Muscle of leg (tissue), 11 donors: ENCODE measurements around the gene KCNJ2. TPM values are rescaled to one million over a fixed set of nuclear protein-coding genes. Genes with fewer than 3 reads are reported as not detected.

Source experiments
- DNase-seq: peaks from one replicate; pipeline ENCODE4 v3.0.0; 2013
- H3K27ac ChIP-seq: one replicate; pipeline ENCODE4 v1.5.1; 2013; ENCODE audit warnings: mild to moderate bottlenecking, low read length, control low read depth
- H3K27me3 ChIP-seq: one replicate; pipeline ENCODE4 v1.6.1; 2013; ENCODE audit warnings: low read length; ENCODE audit not compliant: control insufficient read depth, insufficient read depth
- H3K36me3 ChIP-seq: one replicate; pipeline ENCODE4 v1.6.1; 2013; ENCODE audit warnings: low read length; ENCODE audit not compliant: control insufficient read depth, insufficient read depth
- H3K4me1 ChIP-seq: one replicate; pipeline ENCODE4 v1.6.1; 2013; ENCODE audit warnings: low read length; ENCODE audit not compliant: control insufficient read depth, insufficient read depth
- H3K4me3 ChIP-seq: one replicate; pipeline ENCODE4 v1.5.1; 2013; ENCODE audit warnings: low read length, control low read depth
- H3K9me3 ChIP-seq: replicated peaks from 2 replicates; pipeline ENCODE4 v1.6.1; 2013; ENCODE audit warnings: low read depth, low read length; ENCODE audit not compliant: control insufficient read depth
- WGBS: methylation state at CpG from one replicate; pipeline ENCODE4 v1.1.5; 2013; ENCODE audit warnings: missing lambda C conversion rate; ENCODE audit not compliant: insufficient coverage; 5-methylcytosine and 5-hydroxymethylcytosine counted together
- polyA plus RNA-seq, 8 donors: library from polyadenylated mRNA; unstranded; fragments of 120-200 nt; gene quantifications; one replicate each; pipeline versions ENCODE4 v1.2.1 to v1.2.3, GENCODE V29; 2013; ENCODE audit warnings: inconsistent platforms in 1 of 8, low replicate concordance in 1 of 8; ENCODE audit not compliant: insufficient read length in 8 of 8, insufficient read depth in 1 of 8
- total RNA-seq: library from RNA; stranded (reverse); fragments of 120-200 nt; gene quantifications from one replicate; pipeline ENCODE4 v1.2.4, GENCODE V29; 2013

Gene KCNJ2
- total and polyA plus RNA-seq, 9 donors: 3.5 to 8.9 (median 6.6) TPM

GRCh38 chr17:70217571-70217970 lies 48.2 kb downstream of the KCNJ2 start:
- no peak overlapping the region for H3K4me3 ChIP-seq
- DNase-seq: no peak
- no peaks in the 10 kb centered on the region for H3K4me1 ChIP-seq
- WGBS: no CpG with 5 or more reads among the region's 1 CpG
- H3K27ac ChIP-seq: no peak overlapping the region
- peaks cover 2% of the 10 kb centered on the region for H3K9me3 ChIP-seq
- H3K27me3 ChIP-seq: no peaks in the 10 kb centered on the region
- no peaks in the 10 kb centered on the region for H3K36me3 ChIP-seq

GRCh38 chr17:70225276-70225675 lies 55.9 kb downstream of the KCNJ2 start:
- WGBS: 60% methylated on average over 2 of the region's 4 CpGs
- no peak for DNase-seq
- H3K9me3 ChIP-seq: no peaks in the 10 kb centered on the region
- no peaks in the 10 kb centered on the region for H3K36me3 ChIP-seq
- H3K4me3 ChIP-seq: no peak overlapping the region
- no peaks in the 10 kb centered on the region for H3K4me1 ChIP-seq
- H3K27ac ChIP-seq: no peak overlapping the region
- H3K27me3 ChIP-seq: no peaks in the 10 kb centered on the region

Other genes starting within 250 kb of the KCNJ2 start
- gene KCNJ16, start 94.3 kb upstream of the KCNJ2 start, total RNA-seq: 0.22 TPM
- gene KCNJ16, start 94.3 kb upstream of the KCNJ2 start, polyA plus RNA-seq: under 1 TPM; 0.08 to 0.79 (median 0.18) TPM